Neural cell (in vitro differentiated cells): Measurements from ENCODE around the gene TEK. TPM values are rescaled to one million over a fixed set of nuclear protein-coding genes. Genes with fewer than 3 reads are reported as not detected.

ENCODE experiments used
- H2AFZ ChIP-seq: fragments of 200-600, 300-800 bp; sonication (generic), shearing (Covaris generic); 2 replicates; pipeline ENCODE4 v1.6.0; 2014; ENCODE audit warnings: low read depth, mild to moderate bottlenecking, antibody characterized with exemption, low read length, moderate library complexity
- H3F3A ChIP-seq: fragments of 200-600 bp; shearing (Covaris generic); 2 replicates; pipeline ENCODE4 v1.6.1; 2016; ENCODE audit warnings: mild to moderate bottlenecking, moderate library complexity, mixed read lengths, antibody characterized with exemption, low read length; ENCODE audit not compliant: insufficient read depth, poor library complexity, severe bottlenecking
- H3K27ac ChIP-seq: fragments of 200-600, 300-800 bp; sonication (generic), shearing (Covaris generic); 2 replicates; pipeline ENCODE4 v1.5.1; 2014; ENCODE audit warnings: mild to moderate bottlenecking, low read length, moderate library complexity
- H3K27me3 ChIP-seq: fragments of 300-800, 200-600 bp; sonication (generic), shearing (Covaris generic); 2 replicates; pipeline ENCODE4 v1.6.0; 2014; ENCODE audit warnings: mild to moderate bottlenecking, low read depth, low read length, moderate library complexity; ENCODE audit not compliant: insufficient read depth
- H3K36me3 ChIP-seq: fragments of 300-800, 200-600 bp; sonication (generic), shearing (Covaris generic); 2 replicates; pipeline ENCODE4 v1.5.1; 2014; ENCODE audit warnings: mild to moderate bottlenecking, antibody characterized with exemption, low read length, moderate library complexity; ENCODE audit not compliant: insufficient read depth
- H3K4me2 ChIP-seq: fragments of 300-800, 200-600 bp; sonication (generic), shearing (Covaris generic); 2 replicates; pipeline ENCODE4 v1.6.0; 2014; ENCODE audit warnings: mild to moderate bottlenecking, low read length
- H3K4me3 ChIP-seq: fragments of 300-800, 200-600 bp; sonication (generic), shearing (Covaris generic); 2 replicates; pipeline ENCODE4 v1.5.1; 2014; ENCODE audit warnings: mild to moderate bottlenecking, low read length, moderate library complexity
- H3K79me2 ChIP-seq: fragments of 200-600 bp; shearing (Covaris generic); replicated peaks from 2 replicates; pipeline ENCODE4 v1.6.0; 2014; ENCODE audit warnings: mild to moderate bottlenecking, low read length, moderate library complexity; ENCODE audit not compliant: insufficient read depth
- H3K9ac ChIP-seq: fragments of 300-800, 200-600 bp; sonication (generic), shearing (Covaris generic); 2 replicates; pipeline ENCODE4 v1.6.1; 2016; ENCODE audit warnings: mild to moderate bottlenecking, low read length, mixed read lengths
- H3K9me2 ChIP-seq: fragments of 200-600 bp; shearing (Covaris generic); 2 replicates; pipeline ENCODE4 v1.6.1; 2016; ENCODE audit warnings: mild to moderate bottlenecking, low read length, mixed read lengths; ENCODE audit not compliant: insufficient read depth
- H3K9me3 ChIP-seq: fragments of 200-600, 300-800 bp; sonication (generic), shearing (Covaris generic); 2 replicates; pipeline ENCODE4 v1.6.1; 2016; ENCODE audit warnings: mild to moderate bottlenecking, mixed run types, low read length, moderate library complexity, mixed read lengths
- H4K20me1 ChIP-seq: fragments of 200-600 bp; shearing (Covaris generic); 2 replicates; pipeline ENCODE4 v1.6.1; 2016; ENCODE audit warnings: mild to moderate bottlenecking, mixed run types; ENCODE audit not compliant: insufficient read depth
- EP300 ChIP-seq: fragments of 450-650 bp; conservative IDR thresholded peaks from 2 replicates; pipeline ENCODE4 v1.6.1; 2014; ENCODE audit warnings: antibody characterized with exemption, mild to moderate bottlenecking, moderate library complexity; ENCODE audit not compliant: poor library complexity, severe bottlenecking
- EZH2 ChIP-seq: fragments of 200-600, 300-800 bp; shearing (Covaris generic), sonication (generic); IDR thresholded peaks from 2 replicates; pipeline ENCODE4 v1.6.1; 2014; ENCODE audit warnings: antibody characterized with exemption, low read length, borderline replicate concordance, mild to moderate bottlenecking; ENCODE audit not compliant: insufficient read depth, poor library complexity, severe bottlenecking
- MXI1 ChIP-seq: fragments of 450-650 bp; conservative IDR thresholded peaks from 2 replicates; pipeline ENCODE4 v1.6.1; 2014; ENCODE audit warnings: antibody characterized with exemption, mild to moderate bottlenecking; ENCODE audit not compliant: poor library complexity, severe bottlenecking
- POLR2AphosphoS5 ChIP-seq: IDR thresholded peaks from 2 replicates; pipeline ENCODE4 v1.6.1; 2012
- RAD21 ChIP-seq: fragments of 450-650 bp; conservative IDR thresholded peaks from 2 replicates; pipeline ENCODE4 v1.6.1; 2014; ENCODE audit warnings: antibody characterized with exemption, mild to moderate bottlenecking, moderate library complexity
- REST ChIP-seq: IDR thresholded peaks from 2 replicates; pipeline ENCODE4 v1.6.1; 2012; ENCODE audit warnings: borderline replicate concordance
- SMC3 ChIP-seq: fragments of 450-650 bp; conservative IDR thresholded peaks from 2 replicates; pipeline ENCODE4 v1.6.1; 2014; ENCODE audit warnings: antibody characterized with exemption, mild to moderate bottlenecking, moderate library complexity; ENCODE audit not compliant: poor library complexity
- TAF1 ChIP-seq: IDR thresholded peaks from 2 replicates; pipeline ENCODE4 v1.6.1; 2012; ENCODE audit warnings: low read depth
- polyA plus RNA-seq: library from polyadenylated mRNA; depleted of rRNA; stranded (reverse); fragments of >200 nt; gene quantifications from 2 replicates; pipeline ENCODE4 v1.2.3, GENCODE V29; 2014
- TF ChIP-seq, protein P1 (sequence below): fragments of 450-650 bp; IDR thresholded peaks from 2 replicates; pipeline ENCODE4 v1.5.1; 2014; ENCODE audit warnings: antibody characterized with exemption, mild to moderate bottlenecking, moderate library complexity; ENCODE audit not compliant: poor library complexity, severe bottlenecking

Gene TEK
- polyA plus RNA-seq, 1 donor from 2014 or later = 0.83 TPM

DNA sequence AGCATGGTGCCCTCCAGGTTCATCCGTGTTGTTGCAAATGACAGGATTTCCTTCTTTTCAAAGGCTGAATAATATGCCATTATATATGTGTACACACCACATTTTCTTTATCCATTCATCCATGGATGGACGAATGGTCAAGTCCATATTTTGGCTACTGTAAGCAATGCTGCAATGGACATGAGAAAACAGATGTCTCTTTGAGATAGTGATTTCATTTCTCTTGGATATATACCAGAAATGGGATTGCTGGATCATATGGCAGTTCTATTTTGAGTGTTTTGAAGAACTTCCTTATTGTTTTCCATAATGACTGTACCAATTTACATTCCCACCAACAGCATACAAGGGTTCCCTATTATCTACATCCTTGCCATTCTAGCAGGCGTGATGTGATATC lies 67.9 kb downstream of the TEK start:
- Histone ChIP-seq H2AFZ (no peak overlapping the region), H4K20me1 (no peaks in the 10 kb centered on the region), H3K9me3 (peaks cover 4% of the 10 kb centered on the region), H3K27ac (no peak overlapping the region), H3K4me3 (no peak overlapping the region), H3K27me3 (no peaks in the 10 kb centered on the region), H3K9ac (no peak overlapping the region), H3K4me2 (no peak overlapping the region), H3K9me2 (no peaks in the 10 kb centered on the region), H3K79me2 (no peaks in the 10 kb centered on the region), H3F3A (no peaks in the 10 kb centered on the region), H3K36me3 (no peaks in the 10 kb centered on the region)
- TF ChIP-seq EP300 (no peak), SMC3 (no peak), RAD21 (no peak), MXI1 (no peak), POLR2AphosphoS5 (no peak), REST (no peak), EZH2 (no peak), TAF1 (no peak)
- TF ChIP-seq, protein P1, sequence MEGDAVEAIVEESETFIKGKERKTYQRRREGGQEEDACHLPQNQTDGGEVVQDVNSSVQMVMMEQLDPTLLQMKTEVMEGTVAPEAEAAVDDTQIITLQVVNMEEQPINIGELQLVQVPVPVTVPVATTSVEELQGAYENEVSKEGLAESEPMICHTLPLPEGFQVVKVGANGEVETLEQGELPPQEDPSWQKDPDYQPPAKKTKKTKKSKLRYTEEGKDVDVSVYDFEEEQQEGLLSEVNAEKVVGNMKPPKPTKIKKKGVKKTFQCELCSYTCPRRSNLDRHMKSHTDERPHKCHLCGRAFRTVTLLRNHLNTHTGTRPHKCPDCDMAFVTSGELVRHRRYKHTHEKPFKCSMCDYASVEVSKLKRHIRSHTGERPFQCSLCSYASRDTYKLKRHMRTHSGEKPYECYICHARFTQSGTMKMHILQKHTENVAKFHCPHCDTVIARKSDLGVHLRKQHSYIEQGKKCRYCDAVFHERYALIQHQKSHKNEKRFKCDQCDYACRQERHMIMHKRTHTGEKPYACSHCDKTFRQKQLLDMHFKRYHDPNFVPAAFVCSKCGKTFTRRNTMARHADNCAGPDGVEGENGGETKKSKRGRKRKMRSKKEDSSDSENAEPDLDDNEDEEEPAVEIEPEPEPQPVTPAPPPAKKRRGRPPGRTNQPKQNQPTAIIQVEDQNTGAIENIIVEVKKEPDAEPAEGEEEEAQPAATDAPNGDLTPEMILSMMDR = no peak

GRCh38 chr9:27179245-27179865 lies 70.3 kb downstream of the TEK start:
- Histone ChIP-seq H3K27ac (no peak overlapping the region), H3K4me2 (no peak overlapping the region), H3K36me3 (no peaks in the 10 kb centered on the region), H3F3A (no peaks in the 10 kb centered on the region), H3K4me3 (no peak overlapping the region), H3K27me3 (no peaks in the 10 kb centered on the region), H3K9me2 (no peaks in the 10 kb centered on the region), H2AFZ (no peak overlapping the region), H4K20me1 (no peaks in the 10 kb centered on the region), H3K79me2 (no peaks in the 10 kb centered on the region), H3K9me3 (peaks cover 4% of the 10 kb centered on the region), H3K9ac (no peak overlapping the region)
- TF ChIP-seq SMC3 = no peak
- TF ChIP-seq, protein P1 = no peak
- no peak for TF ChIP-seq EZH2
- TF ChIP-seq REST = no peak
- TF ChIP-seq RAD21 = no peak
- no peak for TF ChIP-seq TAF1
- no peak for TF ChIP-seq POLR2AphosphoS5
- TF ChIP-seq EP300 = no peak
- TF ChIP-seq MXI1 = no peak
